SJCRH30 (cell line): ENCODE data around the gene PSORS1C2. TPM values are rescaled to one million over a fixed set of nuclear protein-coding genes. Genes with fewer than 3 reads are reported as not detected.
"Not testable (repeated sequence)": the region's sequence is repeated elsewhere in the genome, so short reads cannot be mapped to it uniquely, and the experiment has no call there.

Experiments
- DNase-seq, 2 experiments: peaks; one replicate each; pipeline ENCODE4 v3.0.0-alpha.2; 2015 to 2020
- H3K27ac ChIP-seq: fragments of 250-450 bp; sonication (Bioruptor Pico); 2 replicates; pipeline ENCODE4 v1.5.1; 2020; ENCODE audit warnings: mild to moderate bottlenecking, moderate library complexity
- H3K27me3 ChIP-seq: fragments of 250-450 bp; sonication (Bioruptor Pico); 2 replicates; pipeline ENCODE4 v1.5.1; 2020; ENCODE audit warnings: mild to moderate bottlenecking, moderate library complexity
- H3K36me3 ChIP-seq: fragments of 250-450 bp; sonication (Bioruptor Pico); 2 replicates; pipeline ENCODE4 v1.5.1; 2020; ENCODE audit warnings: mild to moderate bottlenecking, moderate library complexity
- H3K4me1 ChIP-seq: fragments of 250-450 bp; sonication (Bioruptor Pico); 2 replicates; pipeline ENCODE4 v1.5.1; 2020; ENCODE audit warnings: mild to moderate bottlenecking, moderate library complexity
- H3K4me3 ChIP-seq: fragments of 250-450 bp; sonication (Bioruptor Pico); 2 replicates; pipeline ENCODE4 v1.5.1; 2020; ENCODE audit warnings: mild to moderate bottlenecking, moderate library complexity
- H3K9me3 ChIP-seq: fragments of 250-450 bp; sonication (Bioruptor Pico); replicated peaks from 2 replicates; pipeline ENCODE4 v1.5.1; 2020; ENCODE audit warnings: mild to moderate bottlenecking, moderate library complexity
- total RNA-seq: library from RNA; depleted of rRNA; stranded (reverse); fragments of >200 nt; shearing (Covaris generic); gene quantifications from 2 replicates; pipeline ENCODE4 v1.2.3, GENCODE V29; 2014

Gene PSORS1C2
- total RNA-seq, 1 experiment from 2014 or later, result not detected

DNA sequence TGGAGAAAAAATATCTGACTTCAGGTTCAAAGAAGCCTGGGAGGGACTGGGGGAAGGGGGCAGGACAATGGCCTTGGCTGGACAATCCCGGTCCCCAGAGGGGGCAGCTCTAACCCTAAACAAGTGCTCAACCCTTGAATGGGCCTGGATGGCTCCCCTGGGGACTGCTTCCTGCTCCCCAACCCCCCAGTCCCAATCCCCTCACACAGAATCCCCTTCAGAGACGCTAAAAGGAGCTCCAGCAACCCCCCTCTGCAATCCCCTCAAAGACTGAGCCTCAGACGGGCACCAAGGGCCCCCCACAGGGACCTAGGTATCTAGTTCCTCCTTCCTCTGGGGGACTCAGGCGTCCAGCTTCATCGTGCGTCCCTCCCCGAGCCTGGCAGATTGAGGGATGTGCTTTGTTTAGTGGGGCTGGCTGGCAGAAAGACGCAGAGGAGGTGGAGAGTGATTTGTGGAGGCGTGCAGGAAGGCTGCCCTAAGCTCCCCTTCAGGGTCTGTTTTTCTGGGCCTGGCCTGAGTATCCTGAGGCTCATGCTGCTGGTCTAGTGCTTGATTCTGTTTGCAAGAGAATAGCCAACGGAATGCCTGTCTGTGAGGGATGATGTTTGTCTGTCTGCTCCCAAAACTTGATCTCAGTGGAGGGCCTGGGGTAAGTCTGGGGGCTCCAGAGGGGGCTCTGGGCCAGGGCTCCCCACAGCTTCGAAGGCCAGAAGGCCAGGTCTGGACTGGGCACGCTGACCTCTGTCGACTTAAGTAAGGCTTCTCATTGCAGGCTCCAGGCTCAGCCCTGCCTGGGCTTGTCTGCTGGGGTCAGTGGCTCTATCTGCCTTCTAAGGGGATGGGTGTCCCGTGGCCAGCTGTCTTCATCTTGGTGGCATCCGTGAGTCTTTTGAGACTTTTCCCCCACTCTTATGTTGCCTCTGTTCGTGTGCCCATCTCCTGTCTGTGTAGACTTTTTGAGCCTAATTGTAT is 33.4 kb upstream of the PSORS1C2 start:
- no peak overlapping the region for H3K27ac ChIP-seq
- no peaks in the 10 kb centered on the region for H3K27me3 ChIP-seq
- H3K36me3 ChIP-seq, result no peaks in the 10 kb centered on the region
- DNase-seq, result no peak
- no peaks in the 10 kb centered on the region for H3K9me3 ChIP-seq
- peaks cover 19% of the 10 kb centered on the region for H3K4me1 ChIP-seq
- H3K4me3 ChIP-seq, result no peak overlapping the region

DNA sequence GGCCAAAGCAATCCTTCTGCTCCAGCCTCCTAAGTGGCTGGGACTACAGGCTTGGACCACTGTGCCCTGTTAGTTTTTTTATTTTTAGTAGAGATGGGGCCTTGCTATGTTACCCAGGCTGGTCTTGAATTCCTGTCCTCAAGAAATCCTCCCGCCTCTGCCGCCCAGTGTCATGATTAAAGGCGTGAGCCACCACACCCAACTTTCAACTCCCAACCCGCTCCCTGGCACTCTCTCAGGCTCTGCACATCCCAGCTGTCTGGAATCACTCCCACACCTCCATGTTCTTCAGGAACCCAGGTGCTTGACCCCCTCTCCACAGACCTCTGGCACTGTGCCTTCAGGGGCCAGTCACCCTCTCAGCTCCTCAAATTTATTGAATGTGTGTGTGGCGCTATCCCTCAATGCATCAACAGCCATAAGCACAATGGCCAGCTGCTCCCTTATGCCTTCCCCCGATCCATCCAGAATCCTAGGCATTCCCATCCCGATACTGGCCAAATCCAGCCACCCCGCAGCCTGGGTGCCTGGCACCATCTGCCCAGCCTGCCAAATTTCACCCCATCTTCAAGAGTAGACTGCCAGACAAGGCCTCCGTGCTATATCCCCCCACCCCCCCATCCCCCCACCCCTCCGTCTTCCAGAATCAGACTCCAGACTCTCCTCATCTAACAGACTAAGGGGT is 32.3 kb upstream of the PSORS1C2 start:
- H3K4me3 ChIP-seq, result no peak overlapping the region
- no peaks in the 10 kb centered on the region for H3K27me3 ChIP-seq
- no peaks in the 10 kb centered on the region for H3K36me3 ChIP-seq
- peaks cover 13% of the 10 kb centered on the region for H3K4me1 ChIP-seq
- no peak for DNase-seq
- H3K27ac ChIP-seq, result no peak overlapping the region
- no peaks in the 10 kb centered on the region for H3K9me3 ChIP-seq

DNA sequence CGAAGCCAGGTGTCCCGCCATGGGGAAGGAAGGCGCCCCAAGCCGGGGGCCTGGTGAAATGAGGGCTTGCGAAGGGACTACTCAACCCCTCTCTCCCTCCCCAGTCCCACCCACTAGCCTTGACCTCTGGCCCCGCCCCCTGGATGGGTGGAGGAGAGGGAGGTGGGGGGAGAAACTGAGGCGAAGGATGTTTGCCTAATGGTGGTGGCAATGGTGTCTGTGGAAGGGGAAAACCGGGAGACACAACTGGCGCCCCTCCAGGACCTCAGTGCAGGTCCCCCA is 31.7 kb upstream of the PSORS1C2 start, which contains the start of gene POU5F1:
TSS of gene POU5F1 (minus strand) at position 83 of the 282 bp plus-strand sequence. CDS start at position 21, 62 bp downstream.
- peaks cover 7% of the 10 kb centered on the region for H3K4me1 ChIP-seq
- no peaks in the 10 kb centered on the region for H3K9me3 ChIP-seq
- no peaks in the 10 kb centered on the region for H3K36me3 ChIP-seq
- H3K4me3 ChIP-seq, result no peak within 1 kb of the TSS
- no peak within 1 kb of the TSS for H3K27ac ChIP-seq
- DNase-seq, result no peak
- H3K27me3 ChIP-seq, result no peaks in the 10 kb centered on the region

DNA sequence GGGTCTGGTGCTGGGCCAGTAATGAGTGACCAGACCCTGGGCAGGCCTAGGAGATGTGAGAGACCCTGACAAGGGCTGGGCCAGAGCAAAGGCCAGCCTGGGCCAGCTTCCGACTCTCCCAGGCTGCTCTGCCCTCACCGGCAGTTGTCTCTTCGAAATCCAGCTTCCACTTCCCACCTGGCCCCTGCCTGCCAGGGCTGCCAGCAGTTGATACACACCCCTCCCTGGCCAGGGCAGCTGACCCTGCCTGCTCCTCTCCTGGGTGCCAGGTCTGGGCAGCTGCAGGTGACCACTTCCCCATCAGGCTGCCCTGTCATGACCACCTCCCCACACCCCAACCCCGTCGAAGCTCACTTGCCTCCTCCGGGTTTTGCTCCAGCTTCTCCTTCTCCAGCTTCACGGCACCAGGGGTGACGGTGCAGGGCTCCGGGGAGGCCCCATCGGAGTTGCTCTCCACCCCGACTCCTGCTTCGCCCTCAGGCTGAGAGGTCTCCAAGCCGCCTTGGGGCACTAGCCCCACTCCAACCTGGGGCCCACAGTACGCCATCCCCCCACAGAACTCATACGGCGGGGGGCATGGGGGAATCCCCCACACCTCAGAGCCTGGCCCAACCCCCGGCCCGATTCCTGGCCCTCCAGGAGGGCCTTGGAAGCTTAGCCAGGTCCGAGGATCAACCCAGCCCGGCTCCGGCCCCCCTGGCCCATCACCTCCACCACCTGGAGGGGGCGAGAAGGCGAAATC is 31.2 kb upstream of the PSORS1C2 start:
- not testable (repeated sequence) for H3K27ac ChIP-seq, H3K9me3 ChIP-seq, H3K4me1 ChIP-seq, H3K4me3 ChIP-seq, H3K27me3 ChIP-seq, H3K36me3 ChIP-seq, DNase-seq

DNA sequence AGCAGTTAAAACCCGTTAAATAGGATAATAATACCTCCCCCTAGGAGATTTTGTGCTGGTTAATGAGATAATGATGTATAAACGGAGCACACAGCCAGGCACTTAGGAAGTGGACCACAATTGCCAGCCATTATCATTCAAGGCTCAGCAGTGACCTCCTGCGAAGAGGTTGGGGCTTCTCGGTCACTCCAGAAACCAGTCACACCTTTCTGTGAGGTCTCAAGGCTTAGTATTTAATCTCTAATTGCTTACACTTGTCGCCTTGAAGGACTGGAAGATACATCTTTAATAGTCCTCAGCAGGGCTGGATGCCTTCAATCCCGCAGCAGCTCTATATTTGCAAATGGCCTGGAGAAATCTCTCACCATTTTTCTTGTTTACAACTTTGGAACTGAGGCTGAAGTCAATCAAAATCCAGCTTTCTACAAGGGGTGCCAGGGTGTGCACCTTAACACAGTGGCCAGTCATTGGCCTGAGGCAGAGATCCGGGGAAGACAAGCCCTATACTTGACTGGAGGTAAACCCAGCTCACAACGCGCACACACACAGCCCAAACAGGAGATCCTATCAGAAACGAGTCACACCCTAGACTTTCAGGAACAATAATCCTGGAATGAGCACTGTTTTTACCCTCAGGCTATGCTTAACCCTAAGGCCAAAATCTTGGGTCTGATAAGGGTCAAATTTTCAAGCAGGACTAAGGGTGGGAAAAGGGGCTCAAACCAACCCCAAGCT is 30.4 kb upstream of the PSORS1C2 start:
- DNase-seq, result no peak
- Histone ChIP-seq H3K36me3 (peaks cover 3% of the 10 kb centered on the region; the same call in 1 of the 2 replicates), H3K9me3 (no peaks in the 10 kb centered on the region), H3K27ac (no peak overlapping the region), H3K4me3 (no peak overlapping the region), H3K4me1 (no peaks in the 10 kb centered on the region), H3K27me3 (no peaks in the 10 kb centered on the region)

DNA sequence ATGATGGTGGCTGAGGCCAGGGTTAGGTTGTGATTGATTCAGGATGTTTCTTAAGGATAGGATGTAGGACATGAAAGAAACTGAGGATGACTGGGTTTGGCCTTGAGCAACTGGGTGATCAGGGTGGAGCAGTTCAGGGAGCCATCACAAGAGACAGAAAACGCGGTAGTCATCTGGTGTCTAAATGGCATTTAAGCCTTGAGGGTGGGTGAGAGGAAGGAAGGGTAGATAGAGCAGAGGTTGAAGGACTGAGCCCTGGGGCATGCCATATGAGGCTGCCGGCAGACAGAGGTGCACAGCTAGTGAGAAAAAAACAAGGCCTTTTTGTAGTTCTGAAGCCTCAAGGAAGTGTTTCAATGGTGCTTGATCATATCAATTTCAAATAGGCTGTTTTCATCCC is 29.7 kb upstream of the PSORS1C2 start:
- no peaks in the 10 kb centered on the region for H3K27me3 ChIP-seq

DNA sequence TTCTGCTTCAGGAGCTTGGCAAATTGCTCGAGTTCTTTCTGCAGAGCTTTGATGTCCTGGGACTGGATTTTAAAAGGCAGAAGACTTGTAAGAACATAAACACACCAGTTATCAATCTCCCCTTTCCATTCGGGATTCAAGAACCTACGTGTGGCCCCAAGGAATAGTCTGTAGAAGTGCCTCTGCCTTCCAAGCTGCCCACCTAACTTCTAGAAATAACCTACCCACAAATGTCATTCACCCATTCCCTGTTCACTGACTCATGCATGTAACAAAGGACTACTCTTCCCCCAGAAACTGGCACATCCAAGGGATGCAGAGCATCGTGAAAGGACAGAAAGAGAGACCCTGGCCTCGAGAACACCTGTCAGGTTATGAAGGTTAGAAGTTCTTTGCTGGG is 27.1 kb upstream of the PSORS1C2 start:
- DNase-seq, result no peak
- H3K27me3 ChIP-seq, result no peaks in the 10 kb centered on the region
- no peak overlapping the region for H3K27ac ChIP-seq
- no peaks in the 10 kb centered on the region for H3K9me3 ChIP-seq
- H3K4me3 ChIP-seq, result no peak overlapping the region
- peaks cover 23% of the 10 kb centered on the region for H3K36me3 ChIP-seq
- no peaks in the 10 kb centered on the region for H3K4me1 ChIP-seq

More for the DNA sequence above, 29.7 kb upstream of the PSORS1C2 start:
- H3K27ac ChIP-seq, result no peak overlapping the region
- no peak for DNase-seq
- no peaks in the 10 kb centered on the region for H3K9me3 ChIP-seq
- H3K4me3 ChIP-seq, result no peak overlapping the region
- H3K36me3 ChIP-seq, result peaks cover 5% of the 10 kb centered on the region
- H3K4me1 ChIP-seq, result no peaks in the 10 kb centered on the region

DNA sequence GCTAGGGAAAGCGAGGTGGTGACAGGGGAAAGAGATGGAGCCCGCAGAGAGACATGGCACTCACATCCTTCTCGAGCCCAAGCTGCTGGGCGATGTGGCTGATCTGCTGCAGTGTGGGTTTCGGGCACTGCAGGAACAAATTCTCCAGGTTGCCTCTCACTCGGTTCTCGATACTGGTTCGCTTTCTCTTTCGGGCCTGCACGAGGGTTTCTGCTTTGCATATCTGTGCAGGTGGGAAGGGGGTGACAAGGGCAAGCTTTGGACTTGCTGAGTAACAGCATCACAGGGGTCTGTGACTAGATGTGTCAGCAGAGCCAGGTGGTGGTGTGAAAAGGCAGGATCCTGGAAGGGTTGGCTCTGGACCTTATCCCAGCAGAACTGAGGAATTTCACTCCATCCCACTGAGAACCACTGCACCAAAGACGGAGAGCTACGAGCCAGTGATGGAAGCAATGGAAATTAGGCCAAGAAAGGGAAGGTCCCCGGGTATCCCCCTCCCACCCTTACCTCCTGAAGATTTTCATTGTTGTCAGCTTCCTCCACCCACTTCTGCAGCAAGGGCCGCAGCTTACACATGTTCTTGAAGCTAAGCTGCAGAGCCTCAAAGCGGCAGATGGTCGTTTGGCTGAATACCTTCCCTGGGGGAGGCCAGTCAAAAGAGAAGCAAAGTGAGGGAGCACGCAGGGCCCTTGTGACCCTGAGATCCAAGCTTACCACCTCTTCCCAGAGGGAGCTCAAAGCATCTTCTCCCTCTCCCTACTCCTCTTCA is 26.4 kb upstream of the PSORS1C2 start:
- not testable (repeated sequence) for DNase-seq, H3K4me1 ChIP-seq, H3K27ac ChIP-seq, H3K4me3 ChIP-seq, H3K27me3 ChIP-seq, H3K9me3 ChIP-seq
- H3K36me3 ChIP-seq, result peaks cover 23% of the 10 kb centered on the region

DNA sequence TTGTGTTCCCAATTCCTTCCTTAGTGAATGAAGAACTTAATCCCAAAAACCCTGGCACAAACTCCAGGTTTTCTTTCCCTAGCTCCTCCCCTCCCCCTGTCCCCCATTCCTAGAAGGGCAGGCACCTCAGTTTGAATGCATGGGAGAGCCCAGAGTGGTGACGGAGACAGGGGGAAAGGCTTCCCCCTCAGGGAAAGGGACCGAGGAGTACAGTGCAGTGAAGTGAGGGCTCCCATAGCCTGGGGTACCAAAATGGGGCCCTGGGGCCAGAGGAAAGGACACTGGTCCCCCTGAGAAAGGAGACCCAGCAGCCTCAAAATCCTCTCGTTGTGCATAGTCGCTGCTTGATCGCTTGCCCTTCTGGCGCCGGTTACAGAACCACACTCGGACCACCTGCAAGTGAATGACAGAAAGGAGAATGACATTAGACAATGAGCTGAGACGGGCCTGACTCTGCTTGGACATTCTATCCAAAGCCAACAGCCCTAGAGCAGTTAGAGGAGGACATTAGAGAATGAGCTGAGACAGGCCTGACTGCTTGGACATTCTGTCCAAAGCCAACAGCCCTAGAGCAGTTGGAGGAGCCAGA is 25.7 kb upstream of the PSORS1C2 start:
- H3K27ac ChIP-seq, H3K4me3 ChIP-seq, H3K4me1 ChIP-seq, H3K27me3 ChIP-seq, DNase-seq, H3K9me3 ChIP-seq: not testable (repeated sequence)
- peaks cover 23% of the 10 kb centered on the region for H3K36me3 ChIP-seq

DNA sequence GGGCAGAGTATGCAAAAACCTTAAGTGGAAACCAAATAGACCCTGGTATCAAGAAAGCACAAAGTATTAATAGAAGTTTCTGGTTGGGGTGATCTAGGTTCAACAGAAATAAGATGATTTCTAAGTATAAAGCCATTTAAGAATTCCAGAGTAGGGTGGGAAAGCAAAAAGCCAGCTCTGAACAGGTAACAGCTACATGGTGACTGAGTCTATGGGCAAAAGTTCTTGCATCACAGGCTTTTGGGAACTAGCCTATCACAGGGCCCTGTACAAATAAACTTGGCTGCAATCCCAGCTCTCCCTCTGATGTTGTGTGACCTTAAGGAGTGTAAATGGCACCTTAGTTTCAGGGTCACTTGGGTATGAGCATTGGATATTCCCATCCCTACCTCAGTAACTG is 25.1 kb upstream of the PSORS1C2 start:
- Histone ChIP-seq H3K4me1 (no peaks in the 10 kb centered on the region), H3K9me3 (no peaks in the 10 kb centered on the region), H3K27ac (no peak overlapping the region), H3K36me3 (peaks cover 23% of the 10 kb centered on the region), H3K27me3 (no peaks in the 10 kb centered on the region), H3K4me3 (no peak overlapping the region)
- DNase-seq, result no peak

DNA sequence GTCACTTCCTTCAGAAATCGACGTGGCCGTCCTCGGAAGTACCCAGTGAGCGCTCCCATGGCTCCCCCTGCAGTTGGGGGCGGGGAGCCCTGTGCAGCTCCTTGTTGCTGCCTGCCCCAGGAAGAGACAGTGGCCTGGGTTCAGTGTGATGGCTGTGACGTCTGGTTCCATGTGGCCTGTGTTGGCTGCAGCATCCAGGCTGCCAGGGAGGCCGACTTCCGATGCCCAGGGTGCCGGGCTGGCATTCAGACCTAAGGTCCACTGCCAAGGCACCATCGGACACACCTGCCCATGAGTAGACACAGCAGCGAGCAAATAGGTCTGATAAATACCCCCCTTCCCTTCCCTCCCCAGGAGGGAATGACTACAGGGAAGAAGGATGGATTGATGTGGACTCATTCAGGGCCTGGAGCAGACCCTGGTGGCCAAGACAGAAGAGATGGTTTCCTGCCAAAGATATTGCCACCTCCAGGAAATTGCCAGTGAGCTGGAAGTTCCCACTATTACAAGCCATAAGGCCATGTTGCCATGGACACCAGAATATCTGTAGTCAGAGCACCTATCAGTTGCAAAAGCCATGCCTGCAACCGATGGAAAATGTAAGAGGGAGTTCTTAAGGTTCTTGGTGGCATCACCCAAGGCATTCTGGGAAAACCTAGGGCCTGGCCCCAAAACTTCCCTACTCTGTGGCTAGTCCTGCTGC is 23.7 kb upstream of the PSORS1C2 start:
- Histone ChIP-seq H3K27ac (no peak overlapping the region), H3K4me3 (no peak overlapping the region), H3K9me3 (no peaks in the 10 kb centered on the region), H3K4me1 (no peaks in the 10 kb centered on the region), H3K27me3 (no peaks in the 10 kb centered on the region), H3K36me3 (peaks cover 23% of the 10 kb centered on the region)
- no peak for DNase-seq

DNA sequence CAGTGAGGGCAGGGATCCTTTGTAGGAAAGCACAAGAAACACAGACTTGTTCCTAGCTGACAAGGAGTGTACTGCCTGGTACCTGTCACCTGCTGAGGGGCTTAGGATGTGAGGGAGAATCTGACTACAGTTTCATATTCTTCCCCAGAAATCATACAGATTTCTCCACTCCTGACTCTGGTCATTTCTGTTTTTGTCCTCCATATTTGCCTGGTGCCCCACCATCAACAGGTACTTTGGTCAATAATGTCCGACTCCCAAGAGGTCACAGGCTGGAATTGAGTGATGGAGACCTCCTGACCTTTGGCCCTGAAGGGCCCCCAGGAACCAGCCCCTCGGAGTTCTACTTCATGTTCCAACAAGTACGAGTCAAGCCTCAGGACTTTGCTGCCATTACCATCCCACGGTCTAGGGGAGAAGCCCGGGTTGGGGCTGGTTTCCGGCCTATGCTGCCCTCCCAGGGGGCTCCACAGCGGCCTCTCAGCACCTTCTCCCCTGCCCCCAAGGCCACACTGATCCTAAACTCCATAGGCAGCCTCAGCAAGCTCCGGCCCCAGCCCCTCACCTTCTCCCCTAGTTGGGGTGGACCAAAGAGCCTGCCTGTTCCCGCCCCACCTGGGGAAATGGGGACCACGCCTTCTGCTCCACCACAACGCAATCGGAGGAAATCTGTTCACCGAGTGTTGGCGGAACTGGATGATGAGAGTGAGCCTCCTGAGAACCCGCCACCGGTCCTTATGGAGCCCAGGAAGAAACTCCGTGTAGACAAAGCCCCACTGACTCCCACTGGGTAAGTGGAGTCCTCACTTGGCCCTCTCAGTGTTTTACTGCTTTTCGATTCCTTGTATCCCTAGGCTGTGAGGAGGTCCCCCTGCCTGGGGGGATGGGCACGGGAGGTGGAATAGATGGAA is 22.6 kb upstream of the PSORS1C2 start:
- Histone ChIP-seq H3K27ac (no peak overlapping the region), H3K36me3 (peaks cover 23% of the 10 kb centered on the region), H3K4me3 (no peak overlapping the region), H3K9me3 (no peaks in the 10 kb centered on the region), H3K4me1 (peaks cover 2% of the 10 kb centered on the region; the same call in 1 of the 2 replicates), H3K27me3 (no peaks in the 10 kb centered on the region)
- no peak for DNase-seq
